ENCODE measurements around the gene RPIA.

GRCh38 chr2:88729061-88729745 lies 37.7 kb downstream of the RPIA start:
- TF ChIP-seq POLR2A (IDR thresholded peaks at IDR 0.05; ENCODE audit: low read length) = no peak
- no peak for TF ChIP-seq GATA1 (IDR thresholded peaks at IDR 0.05; ENCODE audit: low read depth, low read length)
